HG03378 (cell line): ENCODE results near the gene WIZ.
"Not testable (repeated sequence)": the region's sequence is repeated elsewhere in the genome, so short reads cannot be mapped to it uniquely, and the experiment has no call there.

Source experiments
- ATAC-seq: cut with Tn5 transposase; IDR thresholded peaks from one replicate; pipeline ENCODE4 v1.9.1; 2021; ENCODE audit warnings: mild to moderate bottlenecking, moderate library complexity; ENCODE audit not compliant: unreplicated experiment

The WIZ gene, protein sequence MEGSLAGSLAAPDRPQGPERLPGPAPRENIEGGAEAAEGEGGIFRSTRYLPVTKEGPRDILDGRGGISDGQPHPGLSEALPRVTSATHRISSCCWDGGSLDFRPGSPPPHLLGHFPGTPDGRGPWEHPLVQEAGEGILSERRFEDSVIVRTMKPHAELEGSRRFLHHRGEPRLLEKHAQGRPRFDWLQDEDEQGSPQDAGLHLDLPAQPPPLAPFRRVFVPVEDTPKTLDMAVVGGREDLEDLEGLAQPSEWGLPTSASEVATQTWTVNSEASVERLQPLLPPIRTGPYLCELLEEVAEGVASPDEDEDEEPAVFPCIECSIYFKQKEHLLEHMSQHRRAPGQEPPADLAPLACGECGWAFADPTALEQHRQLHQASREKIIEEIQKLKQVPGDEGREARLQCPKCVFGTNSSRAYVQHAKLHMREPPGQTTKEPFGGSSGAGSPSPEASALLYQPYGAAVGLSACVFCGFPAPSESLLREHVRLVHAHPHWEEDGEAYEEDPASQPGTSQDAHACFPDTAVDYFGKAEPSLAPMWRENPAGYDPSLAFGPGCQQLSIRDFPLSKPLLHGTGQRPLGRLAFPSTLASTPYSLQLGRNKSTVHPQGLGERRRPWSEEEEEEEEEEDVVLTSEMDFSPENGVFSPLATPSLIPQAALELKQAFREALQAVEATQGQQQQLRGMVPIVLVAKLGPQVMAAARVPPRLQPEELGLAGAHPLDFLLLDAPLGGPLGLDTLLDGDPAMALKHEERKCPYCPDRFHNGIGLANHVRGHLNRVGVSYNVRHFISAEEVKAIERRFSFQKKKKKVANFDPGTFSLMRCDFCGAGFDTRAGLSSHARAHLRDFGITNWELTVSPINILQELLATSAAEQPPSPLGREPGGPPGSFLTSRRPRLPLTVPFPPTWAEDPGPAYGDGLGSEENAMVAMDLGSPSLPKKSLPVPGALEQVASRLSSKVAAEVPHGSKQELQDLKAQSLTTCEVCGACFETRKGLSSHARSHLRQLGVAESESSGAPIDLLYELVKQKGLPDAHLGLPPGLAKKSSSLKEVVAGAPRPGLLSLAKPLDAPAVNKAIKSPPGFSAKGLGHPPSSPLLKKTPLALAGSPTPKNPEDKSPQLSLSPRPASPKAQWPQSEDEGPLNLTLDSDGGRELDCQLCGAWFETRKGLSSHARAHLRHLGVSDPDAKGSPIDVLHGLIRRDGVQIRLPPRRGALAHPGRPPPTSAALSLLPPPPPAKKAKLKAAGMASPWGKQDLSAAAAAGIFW (N-terminal part only)

DNA sequence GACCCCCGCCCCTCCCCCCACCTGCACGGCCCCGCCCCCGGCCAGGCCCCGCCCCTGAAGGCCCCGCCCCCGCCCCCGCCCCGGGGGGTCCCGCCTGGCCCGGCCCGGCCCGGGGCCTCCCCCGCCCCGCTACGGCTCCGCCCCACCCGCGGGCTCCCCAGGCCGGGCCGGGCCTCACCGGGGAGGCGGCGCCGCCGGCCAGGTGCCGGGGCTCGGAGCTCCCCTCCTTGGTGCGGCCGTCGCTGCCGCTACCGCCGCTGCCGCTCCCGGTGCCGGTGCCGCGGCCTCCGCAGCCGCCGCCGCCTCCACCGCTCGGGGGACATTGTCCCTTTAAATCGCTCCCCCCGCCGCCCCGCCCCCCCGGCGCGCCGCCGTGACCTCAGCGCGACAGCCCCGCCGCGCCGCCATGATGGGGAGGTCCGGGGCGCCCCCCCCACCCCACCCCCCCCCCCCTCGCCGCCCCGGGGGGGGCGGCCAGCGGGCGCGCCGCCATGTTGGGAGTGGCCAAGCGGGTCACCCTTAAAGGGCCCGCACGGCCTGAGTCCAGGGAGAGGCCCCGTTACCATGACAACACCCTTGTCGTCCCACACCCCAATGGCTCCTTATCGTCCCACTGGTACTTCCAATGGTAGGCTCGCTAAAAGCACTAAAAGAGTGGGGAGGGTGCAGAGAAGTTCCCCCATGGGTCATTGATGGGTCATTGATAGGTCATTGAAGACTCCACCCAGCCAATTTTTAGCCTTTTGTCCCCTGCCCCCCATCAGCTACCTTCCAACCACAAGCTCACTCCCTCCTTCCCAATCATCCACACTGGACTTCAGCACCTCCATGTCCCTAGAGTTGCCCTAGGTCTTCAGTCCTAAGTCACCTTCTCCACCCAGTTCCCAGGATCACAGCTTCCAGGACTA lies at the start of gene WIZ:
Gene WIZ (minus strand): TSS at position 337 of the 908 bp plus-strand sequence. CDS start 1,649 bp downstream, outside the sequence.
- ATAC-seq = no peak

GRCh38 chr19:15498910-15499309 lies 49.2 kb upstream of the WIZ start:
- ATAC-seq = no peak

DNA sequence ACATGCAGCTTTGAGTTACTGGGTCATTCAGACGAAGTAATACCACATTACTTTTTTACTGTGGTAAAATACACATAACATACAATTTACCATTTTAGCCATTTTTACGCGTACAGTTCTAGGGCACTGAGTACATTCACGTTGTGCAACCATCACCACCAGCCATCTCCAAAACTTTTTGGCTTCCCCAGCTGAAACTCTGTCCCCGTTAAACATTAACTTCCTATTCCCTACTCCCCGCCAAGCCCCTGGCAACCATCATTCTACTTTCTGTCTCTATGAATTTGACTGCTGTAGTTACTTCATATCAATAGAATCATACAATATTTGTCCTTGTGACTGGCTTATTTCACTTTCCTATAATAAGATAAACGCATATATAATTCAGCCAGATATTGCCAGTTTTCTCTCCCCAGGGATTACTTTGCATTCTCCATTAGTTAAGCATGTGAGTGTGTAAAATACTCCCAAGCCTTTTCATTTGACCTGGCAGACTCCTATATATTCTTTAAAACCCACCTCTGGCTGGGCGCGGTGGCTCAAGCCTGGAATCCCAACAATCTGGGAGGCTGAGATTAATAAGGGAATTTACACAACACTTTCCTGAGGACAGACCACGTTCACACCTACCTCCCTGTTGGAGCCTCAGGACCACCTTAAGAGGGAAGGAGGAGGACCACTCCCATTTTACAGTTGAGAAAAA lies 48.6 kb upstream of the WIZ start:
- ATAC-seq = no peak

- no peak for ATAC-seq
Measured at GRCh38 chr19:15495151-15495550, 45.4 kb upstream of the WIZ start.

GRCh38 chr19:15488489-15489226 lies 38.9 kb upstream of the WIZ start:
- ATAC-seq = no peak

DNA sequence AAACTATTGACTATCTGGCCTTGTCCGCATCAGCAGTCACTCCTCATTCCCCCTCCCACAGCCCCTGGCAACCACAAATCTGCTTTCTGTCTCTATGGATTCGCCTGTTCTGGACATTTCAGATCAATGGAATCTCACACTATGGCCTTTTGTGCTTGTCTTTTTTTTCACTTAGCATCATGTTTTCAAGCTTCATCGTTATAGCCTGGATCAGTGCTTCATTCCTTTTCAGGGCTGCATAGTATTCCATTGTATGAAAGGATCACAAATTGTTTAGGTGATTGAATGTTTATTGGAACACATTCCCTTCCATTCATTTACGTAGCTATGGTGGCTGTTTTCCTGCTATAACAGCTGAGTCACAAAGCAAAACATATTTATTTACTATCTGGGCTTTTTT lies 37.3 kb upstream of the WIZ start:
- ATAC-seq = no peak

GRCh38 chr19:15485768-15486167 lies 36.0 kb upstream of the WIZ start:
- ATAC-seq = not testable (repeated sequence)

DNA sequence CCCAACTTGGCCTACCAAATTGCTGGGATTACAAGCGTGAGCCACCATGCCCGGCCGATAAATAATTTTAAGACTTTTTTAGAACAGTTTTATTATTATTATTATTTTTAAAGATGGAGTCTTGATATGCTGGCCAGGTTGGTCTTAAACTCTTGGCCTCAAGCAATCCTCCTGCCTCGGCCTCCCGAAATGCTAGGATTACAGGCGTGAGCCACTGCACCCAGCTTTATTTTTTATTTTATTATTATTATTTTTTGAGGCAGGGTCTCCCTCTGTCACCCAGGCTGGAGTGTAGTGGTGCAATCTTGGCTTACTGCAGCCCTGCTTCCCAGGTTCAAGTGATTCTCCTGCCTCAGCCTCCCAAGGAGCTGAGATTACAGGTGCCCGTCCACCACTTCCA lies 31.2 kb upstream of the WIZ start:
- ATAC-seq = not testable (repeated sequence)

DNA sequence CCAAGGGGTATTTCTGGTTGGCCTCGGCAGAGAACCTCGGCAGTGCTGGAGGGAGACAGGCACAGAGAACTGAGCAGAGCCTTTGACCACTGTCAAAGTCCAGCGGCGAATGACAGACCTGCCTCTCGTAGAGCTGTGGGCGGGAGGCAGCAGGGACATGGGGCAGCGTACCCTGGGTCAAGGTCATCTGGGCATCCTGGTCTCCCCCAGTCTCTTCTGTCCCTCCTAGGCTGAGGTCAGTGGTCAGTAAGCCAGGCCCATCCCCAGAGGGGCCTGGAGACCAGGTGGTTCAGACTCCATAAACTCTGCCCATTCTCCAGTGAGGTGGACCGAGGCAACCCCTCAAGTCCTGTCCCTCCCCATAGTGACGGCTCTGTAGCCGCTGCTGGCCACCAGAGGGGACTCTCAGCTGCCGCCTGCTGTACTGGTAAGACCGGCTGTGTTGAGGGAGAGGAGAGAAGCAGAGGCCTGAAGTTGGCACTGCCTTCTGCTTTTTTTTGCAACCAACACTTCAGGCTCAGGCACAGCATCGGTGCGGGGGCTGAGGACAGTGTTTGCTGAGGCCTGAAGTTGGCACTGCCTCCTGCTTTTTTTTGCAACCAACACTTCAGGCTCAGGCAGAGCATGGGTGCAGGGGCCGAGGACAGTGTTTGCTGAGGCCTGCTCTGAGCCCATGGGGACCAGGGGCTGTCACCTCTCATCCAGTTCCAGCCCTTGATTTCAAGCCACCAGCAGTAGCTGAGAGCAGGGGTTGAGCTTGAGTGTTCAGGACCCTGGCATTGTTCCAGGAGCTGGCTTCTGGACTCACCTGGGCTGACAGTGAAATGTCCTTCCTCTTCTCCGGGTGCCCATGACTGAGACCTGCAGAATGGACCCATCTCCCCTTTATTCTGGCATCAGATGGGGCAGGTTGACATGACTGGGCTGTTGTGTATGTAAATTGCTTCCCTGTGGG lies 29.9 kb upstream of the WIZ start, which contains the start of gene PGLYRP2:
Gene PGLYRP2 (minus strand): TSS at position 111 of the 955 bp plus-strand sequence. CDS start 130 bp downstream, outside the sequence.
- ATAC-seq = no peak

- ATAC-seq = no peak
Measured at GRCh38 chr19:15476325-15476724, 26.6 kb upstream of the WIZ start.

GRCh38 chr19:15475611-15476010 lies 25.9 kb upstream of the WIZ start:
- ATAC-seq = no peak

GRCh38 chr19:15475169-15475568 lies 25.4 kb upstream of the WIZ start:
- ATAC-seq = no peak

GRCh38 chr19:15473821-15474220 lies 24.1 kb upstream of the WIZ start:
- ATAC-seq = not testable (repeated sequence)

DNA sequence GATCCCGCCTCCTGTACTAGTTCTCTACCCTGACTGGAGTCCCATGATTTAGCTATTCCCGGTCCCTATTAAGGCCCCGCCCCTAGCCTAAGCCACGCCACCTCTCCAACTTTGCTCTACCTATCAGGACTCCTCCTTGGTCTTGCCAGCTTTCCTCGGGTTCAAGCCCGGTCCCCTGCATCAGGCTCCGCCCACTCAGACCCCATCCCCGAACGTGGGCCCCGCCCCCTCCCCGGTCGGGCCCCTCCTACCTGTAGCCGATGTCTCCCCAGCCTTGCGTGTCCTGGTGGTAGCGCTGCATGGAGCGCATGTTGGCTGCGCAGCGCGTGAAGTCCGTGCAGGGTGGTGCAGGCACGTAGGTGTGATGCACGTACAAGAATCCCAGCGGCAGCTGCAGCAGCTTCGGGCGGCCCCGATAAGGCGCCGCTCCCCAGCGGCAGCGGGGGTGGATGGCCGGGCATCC lies 21.9 kb upstream of the WIZ start:
- ATAC-seq = no peak

DNA sequence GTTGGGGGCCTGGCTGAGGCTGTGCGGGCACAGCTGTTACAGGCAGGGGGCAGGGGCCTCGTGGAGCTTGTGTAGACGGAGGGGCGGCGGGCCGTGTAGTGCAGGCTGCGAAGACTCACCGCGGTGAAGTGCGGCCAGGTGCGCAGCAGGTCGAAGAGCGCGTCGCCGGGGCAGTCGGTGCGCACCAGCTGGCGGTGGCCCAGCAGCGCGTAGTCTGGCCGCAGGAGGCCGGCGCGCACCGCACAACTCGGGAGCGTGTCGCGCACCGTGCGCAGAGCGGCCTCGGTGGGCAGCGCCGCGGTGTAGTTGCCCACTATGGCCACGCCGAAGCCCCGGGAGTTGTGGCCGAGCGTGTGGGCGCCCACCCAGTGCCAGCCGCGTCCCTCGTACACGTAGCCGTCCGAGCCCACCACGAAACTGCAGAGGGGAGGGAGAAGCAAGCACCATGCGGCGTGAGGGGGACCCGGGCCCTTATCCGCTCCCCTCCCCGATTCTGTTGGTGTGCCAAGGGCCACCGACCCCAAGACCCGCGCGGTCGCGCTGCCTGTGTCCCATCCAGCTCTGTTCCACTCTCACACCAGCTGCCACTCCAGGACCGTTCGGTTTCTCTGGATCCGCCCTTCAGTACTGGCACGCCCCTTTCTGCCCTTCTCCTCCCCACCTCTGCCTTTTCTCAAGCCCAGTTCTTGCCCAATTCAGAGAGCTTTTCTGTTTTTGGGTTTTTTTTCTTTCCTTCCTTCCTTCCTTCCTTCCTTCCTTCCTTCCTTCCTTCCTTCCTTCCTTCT lies 19.9 kb upstream of the WIZ start:
- ATAC-seq = no peak

DNA sequence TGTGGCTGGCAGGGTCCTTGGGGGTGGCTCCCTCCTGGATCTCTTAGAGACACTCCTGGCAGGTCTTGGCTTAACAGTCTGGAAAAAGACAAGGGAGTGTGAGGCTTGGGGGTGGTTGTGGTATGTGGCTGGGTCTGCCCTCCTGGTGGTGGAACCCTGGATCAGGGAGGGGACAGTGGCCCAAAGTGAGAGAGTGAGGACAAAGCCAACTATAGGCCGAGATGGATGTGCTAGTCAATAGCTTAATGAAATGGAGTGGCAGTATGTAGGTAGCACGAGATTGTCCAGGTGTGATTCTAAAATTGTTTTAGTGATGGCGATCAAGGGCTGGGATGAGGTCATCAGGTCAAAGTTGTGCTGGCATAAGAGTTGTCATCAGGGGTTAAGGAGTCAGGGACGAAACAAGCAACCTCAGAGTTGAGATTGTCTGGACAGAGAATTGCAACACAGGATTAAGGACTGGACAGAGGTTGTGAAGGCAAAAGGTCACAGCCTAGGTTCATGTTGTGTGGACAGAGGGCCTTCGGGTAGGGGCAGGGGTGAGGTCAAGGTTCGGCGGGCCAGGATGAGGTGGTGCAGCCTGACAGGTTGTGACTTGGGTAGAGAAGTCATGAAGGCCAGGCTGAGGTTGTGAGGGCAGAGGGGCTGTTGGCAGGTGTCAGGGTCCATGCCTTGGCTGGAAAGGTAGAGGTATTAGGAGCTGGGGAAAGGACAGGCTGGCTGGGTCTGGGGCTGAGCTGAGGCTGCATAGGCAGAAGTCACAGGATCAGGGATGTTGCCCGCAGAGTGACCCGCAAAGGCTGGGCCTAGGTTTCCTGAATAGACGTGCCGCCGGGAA lies 19.1 kb upstream of the WIZ start:
- no peak for ATAC-seq
